NCI-H2227 (cell line): ENCODE results near the gene GRIN2C.
A peak's percentile ranks its signal among the peaks of the same experiment; 100 is the strongest.

Source experiments
- DNase-seq: peaks from one replicate; lab custom pipeline; 2025; ENCODE audit not compliant: unreplicated experiment; lab: John Stamatoyannopoulos, UW

GRIN2C gene

DNA sequence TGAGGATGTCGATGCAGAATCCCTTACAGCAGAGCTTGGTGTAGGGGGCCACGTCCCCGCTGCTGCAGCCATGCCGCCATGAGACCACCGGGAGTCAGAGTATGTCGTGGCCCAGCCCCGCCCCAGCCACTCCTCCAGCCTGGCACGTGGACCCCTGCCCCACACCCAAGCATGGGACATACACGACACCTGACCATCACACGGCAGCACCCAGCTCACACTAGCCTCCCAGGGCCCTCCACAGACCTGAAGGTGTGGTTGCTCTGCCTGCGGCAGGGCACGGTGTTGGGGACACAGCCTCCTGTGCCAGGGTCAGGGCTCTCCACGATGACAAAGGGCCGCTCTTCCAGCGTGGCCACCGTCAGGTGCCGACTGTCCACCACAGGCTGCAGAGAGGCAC is 9.4 kb downstream of the GRIN2C start:
- no peak for DNase-seq

DNA sequence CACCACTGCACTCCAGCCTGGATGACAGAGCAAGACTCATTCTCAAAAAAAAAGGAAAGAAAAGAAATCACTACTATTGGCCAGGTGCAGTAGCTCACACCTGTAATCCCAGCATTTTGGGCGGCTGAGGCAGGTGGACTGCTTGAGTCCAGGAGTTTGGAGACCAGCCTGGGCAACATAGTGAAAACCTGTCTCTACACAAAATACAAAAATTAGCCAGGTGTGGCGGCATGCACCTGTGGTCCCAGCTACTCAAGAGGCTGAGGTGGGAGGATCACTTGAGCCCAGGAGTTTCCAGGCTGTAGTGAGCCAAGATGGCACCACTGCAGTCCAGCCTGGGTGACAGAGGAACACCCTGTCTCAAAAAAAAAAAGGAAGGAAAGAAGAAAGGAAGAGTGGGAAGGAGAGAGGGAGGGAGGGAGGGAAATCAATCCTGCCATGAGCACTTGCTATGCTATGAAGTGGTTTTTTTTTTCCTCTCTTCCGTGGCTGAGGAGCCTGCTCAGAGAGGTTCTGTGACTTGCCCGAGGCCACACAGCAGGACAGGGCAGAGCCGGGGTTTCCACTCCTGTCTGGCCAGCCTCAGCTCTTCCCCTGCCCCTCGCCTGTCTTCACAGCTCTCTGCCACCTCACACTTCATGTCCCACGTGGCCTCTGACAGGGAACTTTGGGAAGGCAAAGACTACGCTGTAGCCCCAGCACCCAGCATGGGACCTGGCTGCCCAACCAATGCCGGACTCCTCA is 10.9 kb downstream of the GRIN2C start:
- DNase-seq: no peak

DNA sequence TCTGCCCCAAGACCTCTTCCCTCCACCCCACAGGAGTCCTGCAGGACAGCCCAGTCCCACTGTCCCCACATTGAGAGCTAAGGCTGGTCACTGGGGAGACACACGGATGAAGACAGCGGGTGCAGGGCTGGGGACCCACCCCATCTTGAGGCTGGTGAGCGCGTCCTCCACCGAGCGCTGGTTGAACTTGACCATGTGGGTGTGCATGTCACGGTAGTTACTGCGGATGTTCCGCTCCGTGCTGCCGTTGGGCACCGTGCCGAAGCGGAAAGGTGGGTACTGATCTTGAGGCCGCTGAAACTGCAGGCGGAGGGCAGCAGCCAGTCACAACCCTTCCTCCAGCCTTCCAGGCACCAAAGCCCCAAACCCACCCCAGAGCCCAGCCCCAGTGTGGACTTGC is 13.1 kb downstream of the GRIN2C start:
- DNase-seq: no peak

DNA sequence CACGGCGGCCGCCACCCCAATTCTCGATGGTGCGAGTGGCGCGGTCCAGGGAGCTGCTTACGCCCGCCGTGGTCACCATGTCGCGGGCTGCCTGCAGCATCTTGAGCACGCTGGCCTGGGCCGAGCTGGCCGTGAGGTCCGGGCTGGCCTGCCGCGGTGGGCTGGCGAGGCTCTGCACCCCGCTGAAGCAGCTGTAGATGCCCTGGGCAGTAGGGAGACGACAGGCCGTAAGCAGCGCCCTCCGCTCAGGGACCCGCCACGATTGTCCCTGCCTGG is 16.4 kb downstream of the GRIN2C start:
- DNase-seq: no peak

DNA sequence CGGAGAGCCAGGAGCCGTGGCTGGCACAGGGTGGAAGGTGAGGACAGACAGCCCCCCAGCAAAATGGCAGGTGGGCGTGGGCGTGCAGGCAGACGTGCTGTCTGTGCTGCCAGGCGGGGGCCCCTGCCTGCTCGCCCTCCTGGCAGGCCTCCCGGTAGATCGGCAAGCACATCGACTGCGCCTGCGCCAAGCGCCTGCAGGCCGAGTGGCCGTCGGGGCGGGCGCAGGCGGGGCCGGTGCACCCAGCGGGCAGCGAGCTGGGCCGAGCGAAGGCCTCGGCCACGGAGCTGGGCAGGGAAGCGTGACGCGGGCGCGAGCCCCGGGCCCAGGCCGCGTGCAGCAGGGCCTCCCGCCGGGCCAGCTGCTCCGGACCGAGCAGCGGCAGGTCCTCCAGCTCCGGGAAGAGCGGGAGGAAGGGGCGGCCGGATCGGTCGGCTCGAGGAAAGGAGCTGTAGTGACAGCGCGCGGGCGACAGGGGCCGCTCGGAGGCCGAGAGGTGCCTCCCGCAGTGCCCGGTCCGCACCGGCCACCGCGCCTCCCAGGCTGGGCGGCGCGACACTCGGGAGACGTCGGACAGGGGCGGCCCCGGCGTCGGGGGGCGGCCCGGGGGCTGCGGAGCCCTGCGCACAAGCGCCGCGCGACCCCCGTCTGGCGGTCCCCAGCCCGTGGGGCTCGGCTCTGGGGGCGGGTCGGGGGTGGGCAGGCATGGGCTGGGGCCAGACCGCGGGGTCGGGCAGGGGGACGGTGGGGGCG is 16.9 kb downstream of the GRIN2C start:
- DNase-seq: no peak

DNA sequence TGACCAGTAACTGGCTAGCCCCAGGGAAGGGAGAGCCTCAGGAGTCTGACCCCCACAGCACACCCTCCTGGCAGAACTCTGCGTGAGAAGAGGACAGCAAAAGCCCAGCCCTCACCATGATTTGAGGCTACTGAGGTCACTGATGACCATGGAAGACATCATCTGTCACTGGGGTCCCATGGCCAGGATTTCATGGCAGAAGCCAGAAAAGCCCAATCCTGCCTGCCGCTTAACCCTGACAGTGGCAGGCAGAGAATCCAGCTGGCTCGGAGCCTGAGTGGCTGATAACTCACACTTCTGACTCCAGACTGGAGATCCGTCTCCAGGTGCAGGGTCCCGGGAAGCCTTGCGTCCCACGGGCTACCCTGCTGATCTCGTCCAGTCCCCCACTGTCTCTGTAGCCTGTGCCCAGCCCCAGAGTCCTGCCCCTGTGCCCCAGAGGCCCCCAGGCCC is 17.5 kb downstream of the GRIN2C start:
- DNase-seq: no peak

DNA sequence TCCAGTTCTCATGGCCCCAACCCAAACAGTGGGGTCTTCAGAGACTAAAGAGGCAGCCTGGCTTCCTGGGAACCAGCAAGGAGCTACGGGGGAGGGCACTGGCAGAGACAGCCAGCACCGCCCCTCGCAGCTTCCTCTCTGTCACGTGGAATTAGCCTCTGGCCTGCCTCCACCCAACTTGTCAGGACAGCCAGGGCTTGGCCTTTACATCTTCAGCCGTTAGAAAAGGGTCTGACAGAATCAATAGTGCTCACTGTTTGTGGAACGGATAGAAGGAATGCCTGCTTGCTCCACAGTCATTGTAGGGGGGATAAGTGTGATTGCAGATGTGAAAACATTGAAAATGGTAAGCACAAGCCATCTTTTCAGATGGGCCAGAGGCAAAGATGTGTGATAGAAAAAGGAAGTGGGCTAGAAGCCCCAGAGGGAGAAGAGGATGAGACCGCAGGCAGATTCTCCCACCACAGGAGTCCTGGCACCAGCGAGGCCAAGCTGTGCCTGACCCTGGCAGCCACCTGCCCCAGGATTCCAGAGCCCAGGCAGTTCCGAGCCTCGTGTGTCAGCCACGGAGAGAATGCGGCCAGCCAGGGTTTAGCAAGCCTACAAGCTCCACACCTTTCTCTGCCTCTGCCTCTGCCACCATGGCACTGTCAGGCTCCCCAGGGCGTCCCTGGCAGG is 18.6 kb downstream of the GRIN2C start:
- no peak for DNase-seq

DNA sequence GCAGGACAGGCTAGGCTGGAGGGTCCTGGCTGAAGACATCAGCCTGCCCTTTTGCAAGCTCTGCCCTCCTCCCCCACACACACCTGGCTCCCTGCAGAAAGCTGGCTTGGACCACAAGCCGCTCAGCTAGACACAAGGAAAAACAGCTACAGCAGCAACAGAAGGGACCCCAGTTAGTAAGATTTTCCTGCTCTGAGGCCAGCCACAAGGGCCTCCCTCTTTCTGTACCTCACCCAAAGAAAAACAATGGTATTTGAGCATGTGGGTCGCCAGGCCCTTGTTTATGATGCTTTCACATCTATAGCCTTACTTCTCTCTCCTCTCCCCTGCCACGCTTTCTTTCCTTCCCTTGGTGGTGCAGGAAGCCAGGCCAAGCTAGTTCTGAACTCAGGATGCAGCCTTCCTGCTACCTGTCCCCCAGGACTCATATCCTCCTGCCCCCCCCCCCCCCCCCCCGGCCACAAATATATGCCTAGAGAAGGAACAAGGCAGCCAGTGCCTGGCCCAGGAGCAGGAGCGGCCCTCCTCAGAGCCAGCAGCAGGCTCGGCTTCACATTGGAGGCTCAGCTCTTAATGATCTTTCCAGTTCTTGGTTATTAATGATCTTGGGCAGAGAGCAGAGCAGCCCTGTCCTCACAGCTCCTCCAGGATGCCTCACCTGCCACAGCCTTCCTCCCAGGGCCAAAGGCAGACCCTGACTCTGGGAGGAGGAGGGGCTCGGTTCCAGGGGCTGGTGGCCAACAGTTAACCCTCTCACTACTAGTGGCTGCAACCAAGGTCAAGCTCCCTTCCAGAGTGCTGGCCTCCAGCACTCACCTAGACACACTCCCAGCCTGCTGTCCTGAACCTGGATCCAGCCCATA is 19.5 kb downstream of the GRIN2C start:
- DNase-seq: no peak

DNA sequence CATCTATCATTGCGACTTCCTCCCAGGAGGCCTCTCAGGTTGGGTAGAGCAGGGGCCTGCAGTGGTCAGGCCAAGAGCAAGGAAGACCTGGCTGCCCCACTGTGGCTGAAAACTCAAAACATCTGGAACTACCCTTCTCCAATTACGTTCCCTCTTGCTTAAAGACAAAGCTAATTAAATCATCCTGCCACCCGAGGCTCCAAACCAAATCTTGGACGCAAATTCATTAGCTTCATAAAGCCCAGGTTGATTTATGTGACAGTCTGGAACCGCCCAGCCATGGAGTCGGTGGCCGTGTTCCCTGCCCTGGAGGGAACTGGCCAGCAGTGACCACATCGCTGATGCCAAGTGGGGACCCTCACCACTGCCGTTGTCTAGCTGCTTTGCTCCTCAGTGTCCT is 21.4 kb downstream of the GRIN2C start:
- DNase-seq: no peak

DNA sequence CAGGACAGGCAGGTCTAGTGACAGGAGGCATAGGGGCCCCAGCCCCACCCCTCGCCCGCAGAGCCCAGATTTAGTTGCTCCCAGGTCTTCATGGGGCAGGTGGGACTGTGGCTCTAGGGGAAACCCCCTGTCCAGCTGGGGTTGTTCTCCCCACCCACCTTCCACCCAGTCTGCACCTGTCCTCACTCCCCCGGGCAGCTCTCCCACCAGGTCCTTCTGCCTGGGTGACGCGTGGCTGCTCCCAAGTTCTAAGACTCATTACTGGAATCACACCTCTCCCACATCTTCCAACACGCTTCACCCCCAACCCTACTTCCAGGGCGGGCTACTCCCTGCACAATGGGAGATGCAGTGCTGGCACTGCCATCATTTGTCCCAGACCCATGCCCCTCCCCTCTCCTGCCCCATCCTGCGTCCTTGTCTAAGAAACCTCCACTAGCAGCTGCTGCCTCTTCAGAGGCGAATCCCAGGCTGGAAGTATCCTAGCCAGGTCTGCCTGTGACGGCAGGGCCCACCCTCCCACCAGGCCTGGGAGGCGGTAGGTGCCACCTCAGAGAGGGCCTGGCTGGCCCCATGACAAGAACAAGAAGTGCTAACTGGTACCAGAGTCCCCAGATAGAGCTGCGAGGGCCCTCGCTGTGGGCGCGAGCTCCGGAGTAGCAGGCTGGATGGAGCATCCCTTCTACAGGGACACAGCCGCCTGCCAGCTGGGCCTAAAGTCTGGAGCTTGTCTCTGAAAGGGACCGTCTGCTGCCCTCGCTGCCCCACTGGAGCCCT is 22.8 kb downstream of the GRIN2C start:
- DNase-seq: no peak

DNA sequence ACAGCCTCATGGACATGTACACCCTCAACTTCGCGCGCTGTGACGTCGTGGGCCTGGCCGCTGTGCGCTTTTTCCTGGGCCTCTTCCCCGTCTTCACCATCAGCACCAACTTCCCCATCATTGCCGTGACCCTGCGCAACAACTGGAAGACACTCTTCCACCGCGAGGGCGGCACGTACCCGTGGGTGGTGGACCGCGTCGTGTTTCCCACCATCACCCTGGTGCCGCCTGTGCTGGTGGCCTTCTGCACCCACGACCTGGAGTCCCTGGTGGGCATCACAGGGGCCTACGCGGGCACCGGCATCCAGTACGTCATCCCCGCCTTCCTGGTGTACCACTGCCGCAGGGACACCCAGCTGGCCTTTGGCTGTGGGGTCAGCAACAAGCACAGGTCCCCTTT is 23.5 kb downstream of the GRIN2C start:
- DNase-seq: no peak

DNA sequence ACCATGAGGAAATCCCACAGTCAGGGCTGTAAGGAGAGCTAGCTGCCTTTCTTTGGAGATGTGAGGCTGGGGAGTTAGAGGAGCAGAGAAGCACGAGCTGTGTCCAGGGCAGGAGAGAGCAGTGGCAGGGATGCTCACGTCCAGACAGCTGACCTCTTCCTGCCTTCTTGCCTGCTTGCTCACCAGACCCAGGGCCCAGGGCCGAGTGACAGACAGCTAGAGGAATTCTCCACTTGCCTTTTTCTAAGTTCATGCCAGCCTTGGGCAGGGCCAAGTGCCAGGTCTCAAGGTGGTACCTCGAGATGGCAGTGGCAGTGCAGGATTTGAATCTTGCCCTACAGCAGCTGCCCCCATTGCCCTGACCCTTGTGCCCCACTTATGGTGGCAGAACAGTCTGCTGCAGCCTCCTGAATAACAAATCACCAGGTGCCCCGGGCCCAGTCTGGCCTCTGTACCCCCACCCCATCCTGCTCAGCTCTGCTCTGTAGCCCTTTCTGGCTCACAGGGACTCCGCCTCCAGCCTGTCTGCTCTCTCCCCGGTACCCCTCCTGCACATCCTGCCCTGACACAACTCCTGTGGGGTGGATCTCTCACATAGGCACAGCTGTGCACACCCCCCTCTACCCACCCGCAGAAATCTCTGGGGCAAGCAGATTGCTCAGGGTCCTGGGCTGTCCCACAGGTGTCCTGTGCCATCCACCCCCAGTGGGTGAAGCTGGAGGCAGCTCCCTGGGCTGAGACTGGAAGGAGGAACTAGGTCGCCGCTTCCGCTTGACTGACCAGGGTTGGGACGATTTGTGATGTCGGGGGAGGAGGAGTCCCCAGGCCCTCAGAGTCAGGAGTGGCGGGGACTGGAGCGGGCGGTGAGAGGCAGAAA is 25.9 kb downstream of the GRIN2C start:
- DNase-seq: peak; percentile 61

DNA sequence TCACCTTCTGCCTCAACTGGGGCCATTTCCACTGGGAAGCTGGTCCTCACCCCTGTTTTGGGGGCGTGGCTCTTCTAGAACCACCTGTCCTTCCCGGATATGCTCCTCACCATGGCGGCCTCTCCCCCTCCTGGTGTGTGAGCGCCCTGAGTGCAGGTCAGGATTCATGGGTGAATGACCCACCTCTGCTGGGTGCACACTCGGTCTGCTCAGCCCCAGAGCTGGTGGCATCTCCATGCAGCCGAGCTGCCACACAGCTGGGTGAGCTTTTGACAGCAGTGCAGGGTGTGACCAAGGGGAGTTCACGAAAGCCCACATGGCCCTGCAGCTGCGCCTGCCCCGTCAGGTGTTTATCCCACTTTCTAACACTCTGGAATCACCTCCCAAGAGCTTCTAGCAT is 27.3 kb downstream of the GRIN2C start:
- DNase-seq: no peak

DNA sequence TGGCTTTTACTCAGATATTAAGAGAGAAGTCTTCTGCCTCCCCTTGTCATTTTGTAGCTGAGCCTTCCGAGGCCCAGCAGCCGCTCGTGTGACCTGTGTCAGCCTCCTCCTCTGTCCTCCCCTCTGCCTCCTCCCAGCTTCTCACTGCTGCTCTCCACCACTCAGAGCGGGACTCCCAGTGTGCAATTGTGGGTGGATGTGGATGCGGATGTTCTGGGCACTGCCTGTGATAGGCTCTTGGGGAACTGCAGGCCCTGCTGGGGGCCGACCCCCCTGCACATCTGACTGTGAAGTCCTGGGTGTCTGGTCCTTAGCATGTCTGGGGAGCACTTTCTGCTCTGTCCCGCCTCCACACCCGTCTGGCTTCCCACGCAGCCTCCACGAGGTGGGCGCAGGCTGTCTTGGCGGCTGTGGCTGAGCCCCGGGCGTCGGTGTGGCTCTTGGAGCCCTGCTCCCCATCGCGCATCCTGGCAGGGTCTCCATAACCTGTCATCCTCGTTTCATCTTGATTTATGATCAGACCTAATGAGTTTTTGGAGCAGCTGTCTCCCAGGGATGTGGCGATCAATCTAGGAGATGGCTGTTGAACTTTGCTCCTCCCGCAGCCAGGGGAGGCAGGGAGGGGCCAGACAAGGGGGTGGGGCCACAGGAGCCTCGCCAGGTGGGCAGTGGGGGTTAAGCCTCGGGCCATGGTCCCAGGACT is 28.1 kb downstream of the GRIN2C start:
- peak; percentile 32 for DNase-seq

DNA sequence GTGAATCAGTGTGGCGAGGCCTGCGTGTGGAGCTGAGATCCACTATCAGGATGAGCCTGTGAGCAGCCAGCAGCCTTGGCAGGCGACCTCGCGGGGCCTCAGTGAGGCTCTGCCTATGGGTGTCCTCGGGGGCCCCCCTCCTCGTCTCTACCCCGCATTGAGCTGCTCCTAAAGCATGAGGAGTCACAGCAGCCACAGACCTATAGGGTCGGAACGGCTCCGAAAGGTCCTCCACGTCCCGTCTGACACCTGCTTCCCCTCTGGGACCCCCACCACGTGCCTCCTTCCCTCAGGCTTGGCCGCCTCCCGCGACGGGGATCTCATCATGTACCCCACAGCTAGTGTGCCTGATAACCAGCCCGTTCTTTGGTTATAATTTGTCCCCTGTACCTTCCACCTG is 28.8 kb downstream of the GRIN2C start:
- no peak for DNase-seq

DNA sequence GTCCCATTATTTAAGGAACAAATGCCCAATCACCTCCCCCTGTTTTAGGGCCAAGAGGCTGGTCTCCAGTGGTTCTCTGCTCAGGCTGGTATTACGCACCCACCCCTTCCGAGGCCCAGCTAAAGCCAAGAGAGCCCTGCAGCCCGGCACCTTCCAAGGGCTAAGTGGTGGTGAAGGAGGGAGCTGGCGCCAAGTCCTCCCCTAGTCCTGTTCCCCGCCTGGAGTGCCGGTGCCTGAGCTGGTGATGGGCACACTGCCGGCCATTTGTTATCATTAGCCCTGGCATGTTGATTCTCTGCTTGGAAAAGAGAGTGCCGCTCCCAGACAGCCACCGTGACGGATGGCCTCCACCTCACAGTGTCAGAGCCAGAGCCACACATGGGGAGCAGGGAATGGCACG is 31.9 kb downstream of the GRIN2C start:
- no peak for DNase-seq

DNA sequence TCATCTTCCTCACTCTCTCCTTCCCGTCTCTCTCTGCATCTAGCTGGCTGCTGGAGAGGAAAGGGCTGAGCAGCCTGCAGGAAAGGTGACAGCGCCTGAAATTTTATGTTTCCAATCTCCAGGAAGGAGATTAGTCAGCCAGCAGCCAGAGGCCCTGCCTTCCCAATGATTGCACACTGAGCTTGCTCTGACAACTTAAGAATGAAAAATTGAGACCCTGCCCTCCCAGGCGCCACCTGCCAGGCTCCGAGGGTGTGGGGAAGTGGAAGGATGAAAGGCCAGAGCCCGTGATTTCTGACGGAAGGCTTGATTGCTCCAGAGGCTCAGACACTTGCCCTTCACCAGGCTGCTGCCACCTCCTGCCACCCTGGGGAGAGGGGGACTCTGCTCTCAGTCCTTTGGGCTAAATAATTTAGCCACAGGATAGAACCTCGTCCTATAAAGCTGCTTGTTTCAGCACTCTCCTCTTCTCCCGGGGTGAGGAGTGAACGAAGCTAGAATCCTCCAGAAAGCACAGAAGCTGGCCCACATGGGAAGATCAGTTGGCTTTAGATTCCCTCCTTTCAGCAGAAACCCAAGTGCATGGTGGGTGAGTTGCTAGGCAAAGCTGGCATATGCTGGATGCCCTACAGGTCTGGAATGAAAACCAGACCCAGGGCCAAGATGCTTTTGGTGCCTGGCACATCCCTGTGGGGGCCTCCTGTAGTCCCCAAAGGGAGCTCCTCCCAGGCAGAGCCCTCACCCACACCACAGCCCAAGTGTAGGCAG is 33.5 kb downstream of the GRIN2C start:
- peak; percentile 71 for DNase-seq

DNA sequence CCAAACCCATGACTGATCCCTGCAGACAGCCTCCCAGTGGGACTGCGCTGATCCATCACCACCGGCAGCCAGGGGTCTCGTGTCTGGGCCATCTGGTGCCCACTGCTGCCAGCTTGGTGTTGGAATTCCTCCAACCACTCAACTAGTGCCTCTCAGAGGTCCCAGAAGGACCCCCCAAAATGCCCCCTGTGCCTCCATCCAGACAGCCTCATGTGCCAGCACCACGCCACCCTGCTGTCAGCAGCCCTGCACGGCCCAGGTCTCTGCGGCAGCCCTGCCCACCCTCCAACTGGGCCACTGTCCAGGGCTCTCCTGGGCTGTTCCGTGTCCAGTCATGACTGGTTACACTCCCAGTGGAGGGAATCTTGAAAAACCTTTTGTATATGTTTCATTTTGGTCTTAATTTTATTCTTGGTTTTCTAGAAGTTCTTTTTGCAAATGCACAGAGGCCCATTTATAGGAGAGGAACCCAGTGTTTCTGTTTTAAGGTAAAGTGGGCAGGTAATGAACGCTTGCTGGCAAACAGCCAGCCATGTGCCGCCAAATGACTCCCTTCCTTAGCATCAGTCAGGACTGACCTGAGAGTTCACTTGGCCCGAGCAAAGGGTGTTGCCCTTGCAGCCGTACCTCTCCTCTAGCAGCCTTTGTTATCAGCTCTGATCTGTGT is 34.6 kb downstream of the GRIN2C start:
- DNase-seq: no peak
